Mucosa of descending colon (tissue), 3 donors: ENCODE data around the gene FCHSD2. TPM values are rescaled to one million over a fixed set of nuclear protein-coding genes. Genes with fewer than 3 reads are reported as not detected.

ENCODE experiments used
- ATAC-seq: fragments of 200-7000 bp; cut with Tn5 transposase; one replicate; pipeline ENCODE4 v1.9.1; 2020; ENCODE audit warnings: mild to moderate bottlenecking, moderate library complexity
- DNase-seq, 3 donors: peaks; one replicate each; pipeline ENCODE4 v3.0.0-alpha.2; 2020
- H3K36me3 ChIP-seq: fragments of 200-600 bp; one replicate; pipeline ENCODE4 v1.8.0; 2021; ENCODE audit warnings: low read depth, mild to moderate bottlenecking
- H3K4me1 ChIP-seq: fragments of 200-600 bp; one replicate; pipeline ENCODE4 v1.8.0; 2021; ENCODE audit warnings: low read depth, mild to moderate bottlenecking
- H3K4me3 ChIP-seq: fragments of 200-600 bp; one replicate; pipeline ENCODE4 v1.8.0; 2021; ENCODE audit warnings: mild to moderate bottlenecking
- H3K9me3 ChIP-seq: fragments of 200-600 bp; one replicate; pipeline ENCODE4 v1.8.0; 2021; ENCODE audit warnings: mild to moderate bottlenecking
- intact Hi-C, 2 donors: fragments of 100-400 bp; cut with DNase I in 1 of 2; cut with micrococcal nuclease in 1 of 2; formaldehyde crosslinking; loops; one replicate each; pipeline versions ENCODE4 v1.11.0 to v1.11.1; 2022; cut with DNase I, micrococcal nuclease
- total RNA-seq, 3 donors: library from RNA; stranded (reverse); fragmentation: NEBNext Ultra II Directional in 2 of 3; extraction: Animal tissue kit (Norgen Biotek cat#: 25700) in 2 of 3; gene quantifications; one replicate each; pipeline versions ENCODE4 v1.2.1 to v1.2.4, GENCODE V29; 2021 to 2023
- TF ChIP-seq, protein P1 (sequence below): fragments of 200-600 bp; IDR thresholded peaks from one replicate; pipeline ENCODE4 v1.8.0; 2022; ENCODE audit warnings: antibody characterized with exemption, mild to moderate bottlenecking
- donor health status: DM: no; HTN: no; CAD: no; lungs with moderate emphysema.
- donor health status: DM: no; HTN: no; CAD: no.
- donor health status: DM: no; HTN: yes; CAD: no.

Gene FCHSD2
- total RNA-seq, 3 donors from 2014 or later, result 15.7 to 41.6 (median 21.6) TPM

DNA sequence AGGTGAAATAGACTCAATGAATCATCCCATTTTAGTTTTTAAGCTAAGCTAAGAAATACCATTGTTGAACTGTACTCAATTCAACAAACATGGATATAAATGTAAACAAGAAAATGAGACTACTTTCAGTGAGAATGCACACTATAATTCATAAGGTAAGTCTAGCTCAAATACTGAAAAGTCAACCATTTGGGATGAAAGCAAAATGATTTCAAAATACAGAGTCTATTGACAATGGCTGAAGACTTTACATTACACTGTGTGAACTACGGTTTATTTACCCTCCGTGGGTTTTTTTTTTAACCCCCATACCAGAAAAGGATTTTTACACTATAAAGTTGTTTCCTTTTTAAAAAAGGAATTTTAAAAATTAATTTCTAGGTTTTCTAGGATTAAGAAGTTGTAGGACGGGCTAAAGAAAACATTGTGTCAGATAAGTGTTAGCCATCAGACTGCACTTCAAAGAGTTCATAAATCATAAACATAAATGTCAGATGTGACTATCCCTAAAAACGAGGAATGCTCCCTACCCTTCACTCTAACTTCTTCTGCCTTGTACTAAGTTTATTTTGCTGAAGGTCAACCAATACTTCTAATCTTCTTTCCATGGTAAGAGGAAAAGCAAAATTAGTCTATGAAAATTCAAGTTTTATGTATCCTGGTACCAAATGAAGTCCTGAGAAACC, 83.0 kb downstream of the FCHSD2 start:
- Histone ChIP-seq H3K4me1 (peaks cover 3% of the 10 kb centered on the region), H3K9me3 (no peaks in the 10 kb centered on the region), H3K4me3 (no peak overlapping the region), H3K36me3 (no peaks in the 10 kb centered on the region)
- ATAC-seq (no peak), DNase-seq (no peak)
- intact Hi-C loops, result no loop called here
- TF ChIP-seq, protein P1, sequence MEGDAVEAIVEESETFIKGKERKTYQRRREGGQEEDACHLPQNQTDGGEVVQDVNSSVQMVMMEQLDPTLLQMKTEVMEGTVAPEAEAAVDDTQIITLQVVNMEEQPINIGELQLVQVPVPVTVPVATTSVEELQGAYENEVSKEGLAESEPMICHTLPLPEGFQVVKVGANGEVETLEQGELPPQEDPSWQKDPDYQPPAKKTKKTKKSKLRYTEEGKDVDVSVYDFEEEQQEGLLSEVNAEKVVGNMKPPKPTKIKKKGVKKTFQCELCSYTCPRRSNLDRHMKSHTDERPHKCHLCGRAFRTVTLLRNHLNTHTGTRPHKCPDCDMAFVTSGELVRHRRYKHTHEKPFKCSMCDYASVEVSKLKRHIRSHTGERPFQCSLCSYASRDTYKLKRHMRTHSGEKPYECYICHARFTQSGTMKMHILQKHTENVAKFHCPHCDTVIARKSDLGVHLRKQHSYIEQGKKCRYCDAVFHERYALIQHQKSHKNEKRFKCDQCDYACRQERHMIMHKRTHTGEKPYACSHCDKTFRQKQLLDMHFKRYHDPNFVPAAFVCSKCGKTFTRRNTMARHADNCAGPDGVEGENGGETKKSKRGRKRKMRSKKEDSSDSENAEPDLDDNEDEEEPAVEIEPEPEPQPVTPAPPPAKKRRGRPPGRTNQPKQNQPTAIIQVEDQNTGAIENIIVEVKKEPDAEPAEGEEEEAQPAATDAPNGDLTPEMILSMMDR, result no peak

DNA sequence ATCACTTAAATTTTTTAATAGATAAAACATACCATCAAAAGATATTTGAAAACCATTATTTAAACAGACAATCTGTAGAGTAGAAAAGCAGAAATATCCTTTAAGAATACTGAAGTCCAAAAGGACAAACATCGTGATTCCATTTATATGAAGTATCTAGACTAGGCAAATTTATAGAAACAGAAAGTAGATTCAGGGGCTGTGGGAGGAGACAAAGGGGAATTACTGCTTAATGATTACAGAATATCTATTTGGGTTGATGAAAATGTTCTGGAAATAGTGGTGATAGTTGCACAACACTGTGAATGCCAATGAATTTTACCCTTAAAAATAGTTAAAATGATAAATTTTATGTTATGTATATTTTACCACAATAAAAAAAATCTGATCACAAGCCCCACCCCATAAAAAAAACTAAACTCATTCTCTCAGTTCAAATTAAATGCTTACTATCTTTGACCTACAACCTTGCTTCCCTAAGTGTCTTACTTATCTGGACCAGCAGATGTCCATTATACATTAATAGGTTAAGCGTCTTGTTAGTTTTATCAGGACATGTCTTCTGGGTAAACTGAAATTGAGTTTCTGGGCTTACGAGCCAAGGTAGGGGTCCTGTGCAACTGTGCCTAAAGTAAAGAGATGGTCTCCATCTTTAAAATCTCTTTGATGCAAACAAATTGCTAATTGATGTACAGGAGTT, 86.3 kb downstream of the FCHSD2 start:
- peaks cover 3% of the 10 kb centered on the region for H3K4me1 ChIP-seq
- no peak for DNase-seq
- H3K36me3 ChIP-seq, result no peaks in the 10 kb centered on the region
- intact Hi-C loops, result no loop called here
- TF ChIP-seq, protein P1, result no peak
- no peaks in the 10 kb centered on the region for H3K9me3 ChIP-seq
- ATAC-seq, result no peak
- no peak overlapping the region for H3K4me3 ChIP-seq

DNA sequence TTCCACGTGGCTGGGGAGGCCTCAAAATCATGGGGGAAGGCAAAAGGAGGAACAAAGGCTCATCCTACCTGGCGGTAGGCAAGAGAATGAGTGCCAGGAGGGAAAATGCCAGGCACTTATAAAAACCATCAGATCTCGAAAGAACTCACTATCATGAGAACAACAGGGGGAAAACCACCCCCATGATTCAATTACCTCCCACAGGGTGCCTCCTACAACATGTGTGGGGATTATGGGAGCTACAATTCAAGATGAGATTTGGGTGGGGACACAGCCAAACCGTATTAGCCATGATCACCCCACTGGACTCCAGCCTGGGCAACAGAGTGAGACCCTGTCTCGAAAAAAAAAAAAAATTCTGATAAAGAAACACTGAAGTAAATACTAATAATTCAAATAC, 87.1 kb downstream of the FCHSD2 start:
- TF ChIP-seq, protein P1, result no peak
- ATAC-seq (no peak), DNase-seq (no peak)
- H3K9me3 ChIP-seq, result no peaks in the 10 kb centered on the region
- intact Hi-C loops, result no loop called here
- H3K4me3 ChIP-seq, result no peak overlapping the region
- H3K36me3 ChIP-seq, result no peaks in the 10 kb centered on the region
- H3K4me1 ChIP-seq, result peaks cover 3% of the 10 kb centered on the region

DNA sequence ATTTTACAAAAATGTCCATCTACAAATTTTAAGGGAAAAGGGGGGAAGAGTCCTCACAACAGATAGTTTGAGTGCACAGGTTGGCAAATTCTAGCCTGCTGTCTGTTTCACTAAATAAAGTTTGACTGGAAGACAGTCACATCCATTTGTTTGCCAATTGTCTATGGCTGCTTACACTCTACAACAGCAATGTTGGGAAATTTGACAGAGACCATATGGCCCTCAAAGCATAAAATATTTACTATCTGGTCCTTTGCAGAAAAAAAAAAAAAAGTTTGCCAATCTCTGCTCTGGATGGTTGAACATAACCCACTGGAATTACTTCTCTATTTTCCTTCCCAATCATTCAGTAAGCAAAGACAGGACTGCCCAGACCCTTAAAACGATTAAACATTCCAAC, 88.2 kb downstream of the FCHSD2 start:
- ATAC-seq (no peak), DNase-seq (no peak)
- Histone ChIP-seq H3K36me3 (no peaks in the 10 kb centered on the region), H3K4me1 (peaks cover 3% of the 10 kb centered on the region), H3K9me3 (no peaks in the 10 kb centered on the region), H3K4me3 (no peak overlapping the region)
- TF ChIP-seq, protein P1, result no peak
- intact Hi-C loops, result no loop called here

DNA sequence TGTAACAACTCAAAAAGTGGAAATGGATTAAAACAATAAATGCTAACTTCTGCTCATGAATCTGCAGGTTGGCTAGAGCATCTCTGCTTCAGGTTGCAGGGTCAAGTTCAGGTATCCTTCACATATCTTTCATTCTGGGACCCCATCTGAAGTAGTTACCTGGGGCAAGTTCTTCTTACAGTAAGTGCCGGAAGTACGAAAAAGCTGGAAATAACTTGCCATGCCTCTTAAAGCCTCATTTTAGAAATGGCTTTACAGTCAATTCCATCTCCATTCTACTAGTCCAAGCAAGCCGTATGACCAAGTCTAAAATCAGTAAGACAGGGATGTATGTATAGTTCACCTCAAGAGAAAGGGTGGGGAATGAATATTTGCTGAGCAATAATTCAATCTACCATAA, 93.7 kb downstream of the FCHSD2 start:
- H3K4me1 ChIP-seq, result peaks cover 8% of the 10 kb centered on the region
- no peak for DNase-seq
- H3K36me3 ChIP-seq, result no peaks in the 10 kb centered on the region
- intact Hi-C loops, result no loop called here
- no peak overlapping the region for H3K4me3 ChIP-seq
- no peaks in the 10 kb centered on the region for H3K9me3 ChIP-seq
- TF ChIP-seq, protein P1, result no peak
- no peak for ATAC-seq
